ENCODE data around the gene PI4KA.
"Not testable (repeated sequence)": the region's sequence is repeated elsewhere in the genome, so short reads cannot be mapped to it uniquely, and the experiment has no call there.

Gene PI4KA

DNA sequence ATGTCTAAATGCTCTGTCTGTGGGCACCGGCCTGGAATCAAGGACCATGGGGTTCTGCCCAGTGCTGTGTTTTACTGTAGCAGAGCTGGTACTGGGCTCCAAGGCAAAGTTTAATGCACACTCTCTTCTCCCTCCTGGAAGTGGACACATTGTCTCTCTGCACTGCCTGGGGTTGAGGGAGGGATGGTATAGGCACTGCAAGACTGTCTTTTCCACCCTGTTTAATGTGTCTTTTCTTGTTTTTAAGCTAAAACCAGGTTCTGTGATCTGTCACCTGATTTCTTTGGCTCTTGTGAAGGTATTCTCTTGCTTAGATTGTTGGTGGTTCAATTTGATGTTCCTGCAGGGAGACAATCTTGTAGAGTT, 194.0 kb downstream of the PI4KA start:
- Histone ChIP-seq H3K9ac (ENCODE audit: low read length) (no peak overlapping the region), H3K27me3 (ENCODE audit: control insufficient read depth, insufficient read depth, low read length) (no peaks in the 10 kb centered on the region), H3K4me1 (ENCODE audit: control insufficient read depth, low read depth, low read length) (no peaks in the 10 kb centered on the region), H3K4me3 (ENCODE audit: low read length) (no peak overlapping the region), H3K36me3 (ENCODE audit: control insufficient read depth, low read depth, low read length) (no peaks in the 10 kb centered on the region), H3K9me3 (ENCODE audit: control insufficient read depth, low read depth, low read length) (no peaks in the 10 kb centered on the region), H3K27ac (ENCODE audit: low read length) (no peak overlapping the region)

DNA sequence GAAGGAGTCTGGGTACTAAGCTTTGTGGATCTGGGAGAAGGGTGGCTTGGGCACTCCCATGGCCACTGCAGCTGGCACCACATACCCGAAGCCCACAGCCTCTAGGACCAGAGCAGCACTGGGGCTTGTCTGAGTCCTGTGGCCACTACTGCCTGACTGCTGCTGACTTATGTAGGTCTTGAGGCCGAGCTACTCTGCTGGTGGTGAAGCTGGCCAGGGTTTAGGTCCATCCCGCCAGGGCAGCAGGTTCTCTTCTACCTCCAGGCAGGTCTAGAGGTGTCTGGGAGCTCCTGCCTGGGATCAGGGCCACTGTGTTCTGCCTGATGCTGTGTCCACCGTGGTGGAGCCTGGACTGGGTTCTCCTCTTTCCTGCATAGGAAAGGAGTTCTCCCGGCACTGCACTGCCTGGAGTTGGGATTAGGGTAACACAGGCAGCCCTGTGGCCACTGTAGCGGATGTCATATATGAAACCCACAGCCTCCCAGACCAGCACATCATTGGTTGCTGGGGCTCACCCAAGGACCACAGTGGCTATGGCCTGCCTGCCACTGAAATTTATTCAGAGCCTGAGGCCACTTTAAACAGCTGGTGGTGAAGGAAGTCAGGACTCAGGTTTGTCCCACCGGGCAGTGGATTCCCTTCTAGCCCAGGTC, 194.5 kb downstream of the PI4KA start:
- no peak overlapping the region for H3K4me3 ChIP-seq (ENCODE audit: low read length)
- no peaks in the 10 kb centered on the region for H3K4me1 ChIP-seq (ENCODE audit: control insufficient read depth, low read depth, low read length)

DNA sequence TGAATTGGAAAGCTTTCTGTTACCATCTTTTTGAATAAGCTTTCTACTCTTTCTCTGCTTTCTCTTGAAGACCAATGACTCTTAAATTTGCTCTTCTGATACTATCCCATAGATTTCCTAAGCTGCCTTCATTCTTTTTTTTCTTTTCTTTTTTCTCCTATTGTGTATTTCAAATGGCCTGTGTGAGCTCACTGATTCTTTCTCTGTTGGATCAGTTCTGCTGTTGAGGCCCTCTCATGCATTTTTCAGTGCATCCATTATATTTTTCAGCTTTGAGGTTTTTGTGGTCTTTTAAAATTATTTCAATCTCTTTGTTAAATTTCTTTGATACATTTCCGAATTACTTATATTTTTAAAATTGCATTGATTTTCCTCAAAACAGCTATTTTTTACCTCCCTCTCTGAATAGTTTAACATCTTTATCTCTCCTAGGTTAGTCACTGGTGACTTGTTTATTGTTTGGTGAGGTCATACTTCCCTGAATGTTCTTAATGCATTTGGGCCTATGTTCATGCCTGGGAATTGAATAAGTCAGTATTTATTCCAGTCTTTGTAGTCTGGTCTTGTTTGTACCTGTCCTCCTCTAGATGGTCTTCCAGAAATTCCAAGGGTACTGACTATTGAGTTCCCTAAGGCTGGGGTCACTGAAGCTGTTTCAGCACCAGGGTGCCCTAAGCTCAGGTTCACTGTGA, 195.3 kb downstream of the PI4KA start:
- no peaks in the 10 kb centered on the region for H3K36me3 ChIP-seq (ENCODE audit: control insufficient read depth, low read depth, low read length)
- H3K4me1 ChIP-seq (ENCODE audit: control insufficient read depth, low read depth, low read length) = no peaks in the 10 kb centered on the region
- no peak overlapping the region for H3K4me3 ChIP-seq (ENCODE audit: low read length)

More for the DNA sequence above, 194.5 kb downstream of the PI4KA start:
- H3K9me3 ChIP-seq (ENCODE audit: control insufficient read depth, low read depth, low read length) = no peaks in the 10 kb centered on the region
- H3K27ac ChIP-seq (ENCODE audit: low read length) = no peak overlapping the region
- H3K27me3 ChIP-seq (ENCODE audit: control insufficient read depth, insufficient read depth, low read length) = no peaks in the 10 kb centered on the region
- H3K9ac ChIP-seq (ENCODE audit: low read length) = no peak overlapping the region
- no peaks in the 10 kb centered on the region for H3K36me3 ChIP-seq (ENCODE audit: control insufficient read depth, low read depth, low read length)

GRCh38 chr22:20662524-20663036, 196.0 kb downstream of the PI4KA start:
- H3K4me3 ChIP-seq (ENCODE audit: low read length); H3K4me1 ChIP-seq (ENCODE audit: control insufficient read depth, low read depth, low read length); H3K36me3 ChIP-seq (ENCODE audit: control insufficient read depth, low read depth, low read length); H3K27me3 ChIP-seq (ENCODE audit: control insufficient read depth, insufficient read depth, low read length); H3K9ac ChIP-seq (ENCODE audit: low read length); H3K9me3 ChIP-seq (ENCODE audit: control insufficient read depth, low read depth, low read length); H3K27ac ChIP-seq (ENCODE audit: low read length): not testable (repeated sequence)

More for the DNA sequence above, 195.3 kb downstream of the PI4KA start:
- H3K9me3 ChIP-seq (ENCODE audit: control insufficient read depth, low read depth, low read length) = no peaks in the 10 kb centered on the region
- no peak overlapping the region for H3K9ac ChIP-seq (ENCODE audit: low read length)
- peaks cover 4% of the 10 kb centered on the region for H3K27me3 ChIP-seq (ENCODE audit: control insufficient read depth, insufficient read depth, low read length)
- H3K27ac ChIP-seq (ENCODE audit: low read length) = no peak overlapping the region

DNA sequence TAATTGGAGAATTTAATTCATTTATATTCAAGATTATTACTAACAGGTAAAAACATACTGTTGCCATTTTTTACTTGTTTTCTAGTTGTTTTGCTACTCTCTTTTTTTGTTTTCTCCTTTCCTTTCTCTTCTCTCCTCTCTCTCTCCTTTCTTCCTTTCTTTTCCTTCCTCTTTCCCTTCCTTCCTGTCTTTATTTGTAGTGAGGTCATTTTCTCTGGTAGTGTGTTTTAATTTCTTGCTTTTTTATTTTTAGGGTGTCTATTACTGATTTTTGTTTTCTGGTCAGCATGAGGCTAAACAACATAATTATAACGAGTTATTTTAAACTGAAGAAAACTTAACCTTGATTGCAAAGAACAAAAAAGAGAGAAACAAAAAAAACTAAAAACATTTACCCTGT, 197.1 kb downstream of the PI4KA start:
- Histone ChIP-seq H3K36me3 (ENCODE audit: control insufficient read depth, low read depth, low read length) (no peaks in the 10 kb centered on the region), H3K27ac (ENCODE audit: low read length) (no peak overlapping the region), H3K4me3 (ENCODE audit: low read length) (no peak overlapping the region), H3K27me3 (ENCODE audit: control insufficient read depth, insufficient read depth, low read length) (peaks cover 9% of the 10 kb centered on the region), H3K9ac (ENCODE audit: low read length) (no peak overlapping the region), H3K4me1 (ENCODE audit: control insufficient read depth, low read depth, low read length) (no peaks in the 10 kb centered on the region), H3K9me3 (ENCODE audit: control insufficient read depth, low read depth, low read length) (no peaks in the 10 kb centered on the region)

GRCh38 chr22:20660441-20661054, 198.1 kb downstream of the PI4KA start:
- H3K27me3 ChIP-seq (ENCODE audit: control insufficient read depth, insufficient read depth, low read length) = peaks cover 9% of the 10 kb centered on the region
- H3K4me1 ChIP-seq (ENCODE audit: control insufficient read depth, low read depth, low read length) = no peaks in the 10 kb centered on the region
- H3K9ac ChIP-seq (ENCODE audit: low read length) = no peak overlapping the region
- no peaks in the 10 kb centered on the region for H3K9me3 ChIP-seq (ENCODE audit: control insufficient read depth, low read depth, low read length)
- H3K27ac ChIP-seq (ENCODE audit: low read length) = no peak overlapping the region
- H3K36me3 ChIP-seq (ENCODE audit: control insufficient read depth, low read depth, low read length) = no peaks in the 10 kb centered on the region
- H3K4me3 ChIP-seq (ENCODE audit: low read length) = no peak overlapping the region

GRCh38 chr22:20659920-20660319, 198.7 kb downstream of the PI4KA start:
- H3K36me3 ChIP-seq (ENCODE audit: control insufficient read depth, low read depth, low read length) = no peaks in the 10 kb centered on the region
- H3K4me3 ChIP-seq (ENCODE audit: low read length) = no peak overlapping the region
- no peaks in the 10 kb centered on the region for H3K4me1 ChIP-seq (ENCODE audit: control insufficient read depth, low read depth, low read length)
- H3K27me3 ChIP-seq (ENCODE audit: control insufficient read depth, insufficient read depth, low read length) = peaks cover 9% of the 10 kb centered on the region
- H3K9ac ChIP-seq (ENCODE audit: low read length) = no peak overlapping the region
- H3K9me3 ChIP-seq (ENCODE audit: control insufficient read depth, low read depth, low read length) = no peaks in the 10 kb centered on the region
- no peak overlapping the region for H3K27ac ChIP-seq (ENCODE audit: low read length)

- Histone ChIP-seq H3K4me1 (ENCODE audit: control insufficient read depth, low read depth, low read length) (no peaks in the 10 kb centered on the region), H3K27ac (ENCODE audit: low read length) (no peak overlapping the region), H3K9ac (ENCODE audit: low read length) (no peak overlapping the region), H3K9me3 (ENCODE audit: control insufficient read depth, low read depth, low read length) (no peaks in the 10 kb centered on the region), H3K27me3 (ENCODE audit: control insufficient read depth, insufficient read depth, low read length) (peaks cover 9% of the 10 kb centered on the region), H3K4me3 (ENCODE audit: low read length) (no peak overlapping the region), H3K36me3 (ENCODE audit: control insufficient read depth, low read depth, low read length) (no peaks in the 10 kb centered on the region)
These were observed 199.4 kb downstream of the PI4KA start for GRCh38 chr22:20659258-20659657.

- Histone ChIP-seq H3K27ac (ENCODE audit: low read length) (no peak overlapping the region), H3K9ac (ENCODE audit: low read length) (no peak overlapping the region), H3K4me1 (ENCODE audit: control insufficient read depth, low read depth, low read length) (no peaks in the 10 kb centered on the region), H3K27me3 (ENCODE audit: control insufficient read depth, insufficient read depth, low read length) (peaks cover 9% of the 10 kb centered on the region), H3K4me3 (ENCODE audit: low read length) (no peak overlapping the region), H3K9me3 (ENCODE audit: control insufficient read depth, low read depth, low read length) (no peaks in the 10 kb centered on the region), H3K36me3 (ENCODE audit: control insufficient read depth, low read depth, low read length) (no peaks in the 10 kb centered on the region)
These were observed 200.0 kb downstream of the PI4KA start for GRCh38 chr22:20658433-20659222.

DNA sequence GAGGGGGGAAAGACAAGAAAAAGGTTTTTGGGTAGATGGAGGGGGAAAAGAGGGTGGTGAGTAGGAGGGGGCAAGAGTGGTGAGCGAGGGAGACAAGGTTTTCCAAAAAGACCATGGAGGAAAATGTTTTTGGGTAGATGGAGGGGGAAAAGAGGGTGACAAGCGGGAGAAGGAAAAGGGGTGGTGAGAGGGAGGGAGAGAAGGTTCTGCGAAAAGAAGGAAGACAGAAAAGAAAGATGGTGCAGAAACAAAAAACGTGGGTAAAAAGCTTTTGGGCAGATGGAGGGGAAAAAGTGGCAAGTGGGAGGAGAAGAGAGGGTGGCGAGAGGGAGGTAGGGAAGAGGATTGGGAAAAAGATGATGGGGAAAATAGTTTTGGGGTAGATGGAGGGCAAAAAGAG, 200.6 kb downstream of the PI4KA start:
- Histone ChIP-seq H3K9ac (ENCODE audit: low read length) (no peak overlapping the region), H3K27me3 (ENCODE audit: control insufficient read depth, insufficient read depth, low read length) (peaks cover 9% of the 10 kb centered on the region), H3K27ac (ENCODE audit: low read length) (no peak overlapping the region), H3K4me1 (ENCODE audit: control insufficient read depth, low read depth, low read length) (no peaks in the 10 kb centered on the region), H3K4me3 (ENCODE audit: low read length) (no peak overlapping the region), H3K9me3 (ENCODE audit: control insufficient read depth, low read depth, low read length) (no peaks in the 10 kb centered on the region), H3K36me3 (ENCODE audit: control insufficient read depth, low read depth, low read length) (no peaks in the 10 kb centered on the region)

Measured in iPS-18a (cell line).